ENCODE data around the gene ANO3.
A peak's percentile ranks its signal among the peaks of the same experiment; 100 is the strongest.

DNA sequence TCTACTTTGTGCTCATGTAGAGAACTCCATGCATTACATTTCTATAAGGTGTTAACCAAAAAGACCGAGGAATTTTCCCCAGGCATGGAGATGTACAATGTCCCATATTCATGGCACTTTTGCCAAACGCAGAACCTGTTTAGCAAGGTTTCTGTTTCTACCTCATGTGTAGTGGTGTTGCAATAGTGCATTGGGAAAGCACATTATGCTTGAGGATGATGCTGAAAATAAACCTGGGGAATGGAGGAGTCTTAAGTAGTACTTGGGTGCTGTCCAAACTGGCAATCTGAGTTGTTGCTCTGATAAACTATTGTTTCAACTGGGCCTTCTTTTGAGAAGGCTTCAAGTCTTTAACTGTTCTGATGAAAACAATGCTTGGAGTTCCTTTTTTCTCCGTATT is 251.6 kb downstream of the ANO3 start:
- TF ChIP-seq, protein P1, sequence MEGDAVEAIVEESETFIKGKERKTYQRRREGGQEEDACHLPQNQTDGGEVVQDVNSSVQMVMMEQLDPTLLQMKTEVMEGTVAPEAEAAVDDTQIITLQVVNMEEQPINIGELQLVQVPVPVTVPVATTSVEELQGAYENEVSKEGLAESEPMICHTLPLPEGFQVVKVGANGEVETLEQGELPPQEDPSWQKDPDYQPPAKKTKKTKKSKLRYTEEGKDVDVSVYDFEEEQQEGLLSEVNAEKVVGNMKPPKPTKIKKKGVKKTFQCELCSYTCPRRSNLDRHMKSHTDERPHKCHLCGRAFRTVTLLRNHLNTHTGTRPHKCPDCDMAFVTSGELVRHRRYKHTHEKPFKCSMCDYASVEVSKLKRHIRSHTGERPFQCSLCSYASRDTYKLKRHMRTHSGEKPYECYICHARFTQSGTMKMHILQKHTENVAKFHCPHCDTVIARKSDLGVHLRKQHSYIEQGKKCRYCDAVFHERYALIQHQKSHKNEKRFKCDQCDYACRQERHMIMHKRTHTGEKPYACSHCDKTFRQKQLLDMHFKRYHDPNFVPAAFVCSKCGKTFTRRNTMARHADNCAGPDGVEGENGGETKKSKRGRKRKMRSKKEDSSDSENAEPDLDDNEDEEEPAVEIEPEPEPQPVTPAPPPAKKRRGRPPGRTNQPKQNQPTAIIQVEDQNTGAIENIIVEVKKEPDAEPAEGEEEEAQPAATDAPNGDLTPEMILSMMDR (IDR thresholded peaks at IDR 0.05), result no peak
- TF ChIP-seq POLR2A (IDR thresholded peaks at IDR 0.05), result peak in 1 of 2 donors; percentile 27

Data from thyroid gland (tissue), 4 donors.